D721Med (cell line): ENCODE results near the gene ZNF532.

ENCODE experiments used
- DNase-seq: peaks from one replicate; pipeline ENCODE4 v3.0.0; 2011; ENCODE audit warnings: low spot score; ENCODE audit not compliant: insufficient read length
- FAIRE-seq: peaks from 2 replicates; lab custom pipeline; 2011; peaks lifted over from hg19 to GRCh38; lab: Jason Lieb, UNC
- TF ChIP-seq, protein P1 (sequence below): IDR thresholded peaks from 2 replicates; pipeline ENCODE4 v1.5.1; 2012; ENCODE audit warnings: mild to moderate bottlenecking, control low read depth; ENCODE audit not compliant: insufficient read depth; ENCODE audit errors: missing control alignments

ZNF532 gene

DNA sequence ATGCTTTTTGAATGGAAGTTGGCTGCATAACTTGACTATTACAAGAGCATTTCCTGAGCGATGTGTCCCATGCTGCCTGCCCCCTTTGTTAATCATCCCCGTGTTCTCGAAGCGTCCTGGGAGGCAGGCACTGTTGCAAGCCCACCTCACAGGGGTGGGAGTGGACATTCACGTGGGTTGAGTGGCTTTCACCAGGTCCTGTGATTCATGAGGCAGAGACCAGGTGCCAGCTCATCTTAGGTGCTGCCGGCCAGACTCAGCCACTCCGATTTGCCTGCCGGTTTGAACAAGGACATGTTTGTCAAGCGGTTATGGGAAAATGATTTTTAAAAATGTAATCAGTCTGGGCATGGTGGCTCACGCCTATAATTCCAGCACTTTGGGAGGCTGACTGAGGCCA, 112.5 kb downstream of the ZNF532 start:
- TF ChIP-seq, protein P1, sequence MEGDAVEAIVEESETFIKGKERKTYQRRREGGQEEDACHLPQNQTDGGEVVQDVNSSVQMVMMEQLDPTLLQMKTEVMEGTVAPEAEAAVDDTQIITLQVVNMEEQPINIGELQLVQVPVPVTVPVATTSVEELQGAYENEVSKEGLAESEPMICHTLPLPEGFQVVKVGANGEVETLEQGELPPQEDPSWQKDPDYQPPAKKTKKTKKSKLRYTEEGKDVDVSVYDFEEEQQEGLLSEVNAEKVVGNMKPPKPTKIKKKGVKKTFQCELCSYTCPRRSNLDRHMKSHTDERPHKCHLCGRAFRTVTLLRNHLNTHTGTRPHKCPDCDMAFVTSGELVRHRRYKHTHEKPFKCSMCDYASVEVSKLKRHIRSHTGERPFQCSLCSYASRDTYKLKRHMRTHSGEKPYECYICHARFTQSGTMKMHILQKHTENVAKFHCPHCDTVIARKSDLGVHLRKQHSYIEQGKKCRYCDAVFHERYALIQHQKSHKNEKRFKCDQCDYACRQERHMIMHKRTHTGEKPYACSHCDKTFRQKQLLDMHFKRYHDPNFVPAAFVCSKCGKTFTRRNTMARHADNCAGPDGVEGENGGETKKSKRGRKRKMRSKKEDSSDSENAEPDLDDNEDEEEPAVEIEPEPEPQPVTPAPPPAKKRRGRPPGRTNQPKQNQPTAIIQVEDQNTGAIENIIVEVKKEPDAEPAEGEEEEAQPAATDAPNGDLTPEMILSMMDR = no peak
- FAIRE-seq = no peak
- DNase-seq = no peak

GRCh38 chr18:58977801-58978200, 113.1 kb downstream of the ZNF532 start:
- TF ChIP-seq, protein P1 = no peak
- DNase-seq = no peak
- FAIRE-seq = peak; percentile 99

DNA sequence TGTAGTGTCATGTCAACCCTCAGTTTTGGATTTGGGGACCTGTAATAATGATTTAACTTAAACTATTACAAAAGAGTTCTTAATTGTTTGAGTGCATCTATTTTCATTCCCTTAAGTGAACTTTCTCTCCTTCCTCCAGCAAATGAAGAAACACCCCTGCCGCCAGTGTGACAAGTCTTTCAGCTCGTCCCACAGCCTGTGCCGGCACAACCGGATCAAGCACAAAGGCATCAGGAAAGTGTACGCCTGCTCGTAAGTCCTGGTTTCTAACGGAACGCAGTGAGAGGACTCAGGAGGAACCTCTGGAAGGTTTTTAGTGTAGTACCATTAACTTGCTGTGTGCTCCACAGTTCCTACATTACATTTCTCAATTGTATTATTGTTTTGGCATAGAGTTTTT, 114.2 kb downstream of the ZNF532 start:
- DNase-seq = no peak
- FAIRE-seq = no peak
- TF ChIP-seq, protein P1 = no peak

DNA sequence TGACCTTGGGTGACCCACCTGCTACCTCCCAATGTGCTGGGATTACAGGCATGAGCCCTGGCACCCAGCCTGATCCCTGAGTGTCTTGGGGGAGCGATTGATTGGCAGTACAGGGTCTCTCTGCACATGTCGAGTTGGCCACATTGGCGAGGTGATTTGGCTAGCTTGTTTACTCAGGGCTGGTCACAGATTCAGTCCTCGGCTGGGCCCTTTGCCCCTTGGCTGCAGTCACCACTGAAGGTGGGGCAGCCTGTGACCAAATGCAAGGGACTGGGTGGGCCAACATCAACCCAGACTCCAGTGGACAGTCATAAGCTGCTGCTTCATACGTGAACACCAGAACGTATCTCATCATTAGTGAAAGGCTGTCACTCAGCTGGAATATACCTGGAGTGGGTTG, 114.9 kb downstream of the ZNF532 start:
- TF ChIP-seq, protein P1 = no peak
- peak; percentile 25 for FAIRE-seq
- DNase-seq = no peak

DNA sequence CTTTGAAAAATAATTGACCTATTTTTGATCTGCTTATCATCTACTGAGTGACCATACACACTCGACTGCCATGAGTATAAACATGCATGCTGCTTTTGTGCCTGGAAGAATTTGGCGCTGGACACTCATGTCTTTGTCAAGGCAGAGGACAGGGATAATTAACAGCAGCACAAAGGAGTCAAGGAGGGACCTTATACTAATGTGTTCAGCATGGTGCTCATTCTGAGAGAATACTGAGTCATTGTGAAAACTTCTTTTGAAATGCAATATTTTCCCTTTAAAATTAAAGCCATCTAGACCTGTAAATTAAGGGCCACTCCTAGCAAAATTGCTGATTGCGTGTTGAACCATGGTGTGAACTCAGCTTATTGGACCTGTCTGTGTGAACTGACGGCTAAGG, 116.3 kb downstream of the ZNF532 start:
- no peak for FAIRE-seq
- no peak for DNase-seq
- TF ChIP-seq, protein P1 = no peak

- TF ChIP-seq, protein P1 = no peak
- no peak for DNase-seq
- no peak for FAIRE-seq
Measured at GRCh38 chr18:58983260-58984155, 118.8 kb downstream of the ZNF532 start.

DNA sequence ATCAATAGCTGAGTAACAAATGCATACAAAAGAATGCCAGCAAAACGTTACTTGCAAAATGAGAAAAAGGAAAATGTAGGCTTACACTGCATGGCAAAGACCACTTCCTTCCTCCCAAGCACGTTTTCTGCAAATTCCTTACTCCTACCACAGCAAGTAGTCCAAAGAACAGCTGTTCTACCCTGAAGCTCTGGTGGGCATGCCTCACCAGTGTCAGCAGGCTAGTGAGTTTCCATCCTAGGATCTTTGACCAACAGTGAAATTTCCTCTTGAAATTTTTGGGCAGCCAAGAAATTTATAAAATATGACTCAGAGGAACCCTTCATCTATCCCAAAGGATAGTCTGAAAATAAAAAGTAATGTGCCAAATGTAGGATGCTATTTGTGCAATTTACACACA, 123.9 kb downstream of the ZNF532 start:
- TF ChIP-seq, protein P1 = no peak
- FAIRE-seq (peak; percentile 70), DNase-seq (no peak)
